ENCODE measurements around the gene GPM6B.
"Not testable (repeated sequence)": the region's sequence is repeated elsewhere in the genome, so short reads cannot be mapped to it uniquely, and the experiment has no call there.

Gene GPM6B

GRCh38 chrX:13726583-13726982, 90.3 kb downstream of the GPM6B start:
- not testable (repeated sequence) for DNase-seq (ENCODE audit: low spot score)

GRCh38 chrX:13724878-13725277, 92.0 kb downstream of the GPM6B start:
- DNase-seq (ENCODE audit: low spot score) = peak; percentile 57

GRCh38 chrX:13721819-13722519, 94.9 kb downstream of the GPM6B start:
- DNase-seq (ENCODE audit: low spot score) = no peak

- no peak for DNase-seq (ENCODE audit: low spot score)
Measured at GRCh38 chrX:13721371-13721770, 95.5 kb downstream of the GPM6B start.

All from CD4-positive, alpha-beta T cell treated with Interleukin-15 for 4 hours (primary cell).